Measurements from ENCODE around the gene CYP19A1. TPM values are rescaled to one million over a fixed set of nuclear protein-coding genes. Genes with fewer than 3 reads are reported as not detected.
"Not testable (repeated sequence)": the region's sequence is repeated elsewhere in the genome, so short reads cannot be mapped to it uniquely, and the experiment has no call there.

The CYP19A1 gene
- total and polyA plus RNA-seq, 8 donors = 0.09 to 2.5 (median 0.28) TPM; not detected in 1

DNA sequence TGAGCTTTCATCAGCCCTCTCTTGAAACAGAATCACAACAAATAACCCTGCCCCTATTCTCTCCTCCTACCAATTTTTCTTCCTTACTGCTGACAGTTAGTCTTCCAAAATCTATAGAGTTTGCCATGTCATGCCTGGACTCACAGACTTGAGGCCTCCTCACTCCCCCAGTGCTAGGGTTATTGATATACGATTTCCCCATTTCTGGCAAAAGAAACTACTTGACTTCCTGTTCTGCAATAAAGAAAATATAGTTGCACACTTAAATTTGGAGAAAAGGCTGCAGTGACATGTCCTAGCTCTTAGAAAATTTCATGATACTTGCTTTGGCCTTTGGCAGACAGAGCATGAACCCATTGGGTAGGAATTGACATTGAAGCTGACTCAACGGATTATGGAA lies 75.9 kb downstream of the CYP19A1 start:
- Histone ChIP-seq H3K36me3 (no peaks in the 10 kb centered on the region), H3K9me3 (no peaks in the 10 kb centered on the region), H3K4me3 (no peak overlapping the region), H3K4me1 (peaks cover 0 to 10% (median 0%) of the 10 kb centered on the region in 3 donors), H3K27me3 (no peaks in the 10 kb centered on the region), H3K27ac (no peak overlapping the region)
- FAIRE-seq (no peak), ATAC-seq (no peak), DNase-seq (no peak)
- intact Hi-C loops (cut with DNase I) = no loop called here
- TF ChIP-seq CTCF (IDR thresholded peaks at IDR 0.05) = no peak
- 66 to 93% methylated on average over 2 of the region's 2 CpGs for WGBS, 2 donors

- intact Hi-C loops (cut with DNase I); H3K4me1 ChIP-seq; H3K27ac ChIP-seq; ATAC-seq; DNase-seq; H3K4me3 ChIP-seq; H3K27me3 ChIP-seq; H3K9me3 ChIP-seq; H3K36me3 ChIP-seq; FAIRE-seq: not testable (repeated sequence)
- 77 to 87% methylated on average over 7 of the region's 7 CpGs for WGBS, 2 donors
Observed at GRCh38 chr15:51261113-51261512, 77.3 kb downstream of the CYP19A1 start.

- no peak for FAIRE-seq
- Histone ChIP-seq H3K27ac (no peak overlapping the region), H3K27me3 (no peaks in the 10 kb centered on the region), H3K9me3 (no peaks in the 10 kb centered on the region), H3K4me3 (no peak overlapping the region), H3K4me1 (peaks cover 0 to 10% (median 8%) of the 10 kb centered on the region in 3 donors), H3K36me3 (no peaks in the 10 kb centered on the region)
- 77% methylated on average over 4 of the region's 4 CpGs for WGBS, 2 donors
- ATAC-seq = no peak
- no peak for DNase-seq
- intact Hi-C loops (cut with DNase I) = no loop called here
- no peak for TF ChIP-seq CTCF (IDR thresholded peaks at IDR 0.05)
Observed at GRCh38 chr15:51260202-51260601, 78.2 kb downstream of the CYP19A1 start.

- H3K27me3 ChIP-seq = no peaks in the 10 kb centered on the region
- no peak overlapping the region for H3K27ac ChIP-seq
- H3K4me3 ChIP-seq = no peak overlapping the region
- H3K36me3 ChIP-seq = no peaks in the 10 kb centered on the region
- 43 to 49% methylated on average over 2 of the region's 2 CpGs for WGBS, 2 donors
- intact Hi-C loops (cut with DNase I) = no loop called here
- H3K4me1 ChIP-seq = peaks cover 0 to 10% (median 10%) of the 10 kb centered on the region in 3 donors
- no peaks in the 10 kb centered on the region for H3K9me3 ChIP-seq
- peak; percentile 65 to 86 (median 77) for ATAC-seq
- no peak for TF ChIP-seq CTCF (IDR thresholded peaks at IDR 0.05)
- peak in 4 of 6 donors; percentile 30 to 64 (median 49) for DNase-seq
- no peak for FAIRE-seq
Observed at GRCh38 chr15:51255533-51255932, 82.9 kb downstream of the CYP19A1 start.

- Histone ChIP-seq H3K27me3 (no peaks in the 10 kb centered on the region), H3K36me3 (no peaks in the 10 kb centered on the region), H3K27ac (no peak overlapping the region), H3K4me3 (no peak overlapping the region), H3K9me3 (no peaks in the 10 kb centered on the region), H3K4me1 (peaks cover 0 to 11% (median 9%) of the 10 kb centered on the region in 3 donors)
- no peak for TF ChIP-seq CTCF (IDR thresholded peaks at IDR 0.05)
- FAIRE-seq (no peak), ATAC-seq (no peak), DNase-seq (no peak)
- intact Hi-C loops (cut with DNase I) = no loop called here
- WGBS, 2 donors = 81 to 87% methylated on average over 2 of the region's 2 CpGs
Observed at GRCh38 chr15:51253366-51253765, 85.0 kb downstream of the CYP19A1 start.
